Glutamatergic neuron (in vitro differentiated cells): ENCODE results near the gene TEX19. TPM values are rescaled to one million over a fixed set of nuclear protein-coding genes. Genes with fewer than 3 reads are reported as not detected.
A peak's percentile ranks its signal among the peaks of the same experiment; 100 is the strongest.

Experiments used
- DNase-seq: peaks from one replicate; pipeline ENCODE4 v3.0.0; 2022
- H3K27ac Mint-ChIP-seq: one replicate; pipeline ENCODE4 v1.8.0; 2020; ENCODE audit warnings: mild to moderate bottlenecking, mixed read lengths, inconsistent platforms; ENCODE audit not compliant: unreplicated experiment
- H3K27me3 Mint-ChIP-seq: one replicate; pipeline ENCODE4 v1.8.0; 2020; ENCODE audit warnings: mild to moderate bottlenecking, moderate library complexity, mixed read lengths, inconsistent platforms; ENCODE audit not compliant: unreplicated experiment
- H3K36me3 Mint-ChIP-seq: one replicate; pipeline ENCODE4 v1.8.0; 2020; ENCODE audit warnings: mild to moderate bottlenecking, mixed read lengths, inconsistent platforms; ENCODE audit not compliant: unreplicated experiment
- H3K4me1 Mint-ChIP-seq: one replicate; pipeline ENCODE4 v1.8.0; 2020; ENCODE audit warnings: mild to moderate bottlenecking, low read depth, mixed read lengths, inconsistent platforms; ENCODE audit not compliant: unreplicated experiment
- H3K4me3 Mint-ChIP-seq: one replicate; pipeline ENCODE4 v1.8.0; 2020; ENCODE audit warnings: mild to moderate bottlenecking, mixed read lengths, inconsistent platforms; ENCODE audit not compliant: unreplicated experiment
- H3K9me3 Mint-ChIP-seq: one replicate; pipeline ENCODE4 v1.8.0; 2020; ENCODE audit warnings: mild to moderate bottlenecking, moderate library complexity, mixed read lengths, inconsistent platforms; ENCODE audit not compliant: unreplicated experiment
- total RNA-seq: library from RNA; stranded (reverse); fragmentation: NEBNext Ultra II Directional; extraction: Animal tissue kit (Norgen Biotek cat#: 25700); gene quantifications from one replicate; pipeline ENCODE4 v1.2.1, GENCODE V29; 2021; ENCODE audit not compliant: unreplicated experiment
- TF ChIP-seq, protein P1 (sequence below): fragments of 200-600 bp; sonication (generic); IDR thresholded peaks from one replicate; pipeline ENCODE4 v1.5.0; 2021; ENCODE audit not compliant: partially characterized antibody, unreplicated experiment

TEX19 gene
- total RNA-seq, 1 donor from 2014 or later, result not detected

DNA sequence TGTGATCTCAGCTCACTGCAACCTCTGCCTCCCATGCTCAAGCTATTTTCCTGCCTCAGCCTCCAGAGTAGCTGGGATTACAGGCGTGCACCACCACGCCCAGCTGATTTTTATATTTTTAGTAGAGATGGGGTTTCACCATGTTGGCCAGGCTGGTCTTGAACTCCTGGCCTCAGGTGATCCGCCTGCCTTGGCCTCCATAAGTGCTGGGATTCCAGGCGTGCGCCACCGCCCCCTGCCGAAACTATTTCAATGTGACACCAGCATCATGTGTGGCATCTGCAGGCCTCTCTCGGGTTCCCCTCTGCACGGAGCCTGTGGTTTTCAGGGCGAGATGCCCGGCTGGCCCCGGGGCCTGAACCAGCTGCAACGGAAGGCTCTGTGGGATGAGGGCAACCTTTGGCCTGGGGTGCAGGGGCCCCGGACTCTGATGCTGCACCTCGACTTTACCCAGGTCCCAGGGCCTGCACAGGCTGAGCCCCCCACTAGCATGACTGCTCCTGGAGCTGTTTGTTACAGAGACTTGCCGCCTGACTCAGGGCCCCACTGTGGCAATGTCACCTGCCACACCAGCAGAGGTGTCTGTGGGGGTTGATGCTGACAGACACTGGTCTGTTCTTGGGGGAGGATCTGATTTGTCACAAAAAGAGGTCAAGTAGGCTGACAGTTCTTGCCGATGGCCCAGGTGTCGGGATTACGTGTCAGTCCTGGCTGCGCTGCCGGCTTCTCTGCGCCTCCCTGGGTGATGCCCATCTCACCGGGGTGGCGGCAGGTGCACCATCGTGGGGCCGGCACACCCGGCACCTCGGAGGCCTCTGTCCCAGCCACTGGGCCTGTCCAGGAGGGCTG lies 8.6 kb upstream of the TEX19 start:
- Mint-ChIP-seq H3K4me3 (no peak overlapping the region), H3K27ac (no peak overlapping the region), H3K9me3 (no peaks in the 10 kb centered on the region), H3K4me1 (no peaks in the 10 kb centered on the region), H3K27me3 (peaks cover 6% of the 10 kb centered on the region), H3K36me3 (no peaks in the 10 kb centered on the region)
- no peak for DNase-seq
- TF ChIP-seq, protein P1, sequence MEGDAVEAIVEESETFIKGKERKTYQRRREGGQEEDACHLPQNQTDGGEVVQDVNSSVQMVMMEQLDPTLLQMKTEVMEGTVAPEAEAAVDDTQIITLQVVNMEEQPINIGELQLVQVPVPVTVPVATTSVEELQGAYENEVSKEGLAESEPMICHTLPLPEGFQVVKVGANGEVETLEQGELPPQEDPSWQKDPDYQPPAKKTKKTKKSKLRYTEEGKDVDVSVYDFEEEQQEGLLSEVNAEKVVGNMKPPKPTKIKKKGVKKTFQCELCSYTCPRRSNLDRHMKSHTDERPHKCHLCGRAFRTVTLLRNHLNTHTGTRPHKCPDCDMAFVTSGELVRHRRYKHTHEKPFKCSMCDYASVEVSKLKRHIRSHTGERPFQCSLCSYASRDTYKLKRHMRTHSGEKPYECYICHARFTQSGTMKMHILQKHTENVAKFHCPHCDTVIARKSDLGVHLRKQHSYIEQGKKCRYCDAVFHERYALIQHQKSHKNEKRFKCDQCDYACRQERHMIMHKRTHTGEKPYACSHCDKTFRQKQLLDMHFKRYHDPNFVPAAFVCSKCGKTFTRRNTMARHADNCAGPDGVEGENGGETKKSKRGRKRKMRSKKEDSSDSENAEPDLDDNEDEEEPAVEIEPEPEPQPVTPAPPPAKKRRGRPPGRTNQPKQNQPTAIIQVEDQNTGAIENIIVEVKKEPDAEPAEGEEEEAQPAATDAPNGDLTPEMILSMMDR, result no peak

DNA sequence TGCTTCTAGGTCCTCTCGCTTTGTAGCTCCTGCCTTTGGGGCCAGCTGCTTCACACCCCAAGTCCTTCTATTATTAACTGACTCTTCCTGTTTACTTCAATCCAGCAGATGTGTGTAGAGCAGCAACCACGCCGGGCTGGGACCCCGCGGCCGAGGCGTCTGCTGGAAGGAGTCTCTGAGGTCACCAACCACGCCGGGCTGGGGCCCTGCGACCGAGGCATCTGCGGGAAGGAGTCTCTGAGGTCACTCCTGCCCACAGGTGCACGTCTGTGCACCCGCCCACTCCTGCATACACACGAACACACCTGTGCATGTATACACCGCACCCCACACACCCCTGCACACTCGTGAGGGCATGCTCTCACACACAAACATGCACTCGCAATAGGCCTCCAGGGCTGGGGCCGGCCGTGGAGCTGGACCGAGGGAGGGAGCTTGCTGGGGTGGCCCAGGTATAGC lies 7.8 kb upstream of the TEX19 start:
- no peak for DNase-seq
- H3K4me1 Mint-ChIP-seq, result no peaks in the 10 kb centered on the region
- H3K4me3 Mint-ChIP-seq, result no peak overlapping the region
- no peaks in the 10 kb centered on the region for H3K36me3 Mint-ChIP-seq
- no peak overlapping the region for H3K27ac Mint-ChIP-seq
- TF ChIP-seq, protein P1, result no peak
- H3K9me3 Mint-ChIP-seq, result no peaks in the 10 kb centered on the region
- H3K27me3 Mint-ChIP-seq, result peaks cover 8% of the 10 kb centered on the region

DNA sequence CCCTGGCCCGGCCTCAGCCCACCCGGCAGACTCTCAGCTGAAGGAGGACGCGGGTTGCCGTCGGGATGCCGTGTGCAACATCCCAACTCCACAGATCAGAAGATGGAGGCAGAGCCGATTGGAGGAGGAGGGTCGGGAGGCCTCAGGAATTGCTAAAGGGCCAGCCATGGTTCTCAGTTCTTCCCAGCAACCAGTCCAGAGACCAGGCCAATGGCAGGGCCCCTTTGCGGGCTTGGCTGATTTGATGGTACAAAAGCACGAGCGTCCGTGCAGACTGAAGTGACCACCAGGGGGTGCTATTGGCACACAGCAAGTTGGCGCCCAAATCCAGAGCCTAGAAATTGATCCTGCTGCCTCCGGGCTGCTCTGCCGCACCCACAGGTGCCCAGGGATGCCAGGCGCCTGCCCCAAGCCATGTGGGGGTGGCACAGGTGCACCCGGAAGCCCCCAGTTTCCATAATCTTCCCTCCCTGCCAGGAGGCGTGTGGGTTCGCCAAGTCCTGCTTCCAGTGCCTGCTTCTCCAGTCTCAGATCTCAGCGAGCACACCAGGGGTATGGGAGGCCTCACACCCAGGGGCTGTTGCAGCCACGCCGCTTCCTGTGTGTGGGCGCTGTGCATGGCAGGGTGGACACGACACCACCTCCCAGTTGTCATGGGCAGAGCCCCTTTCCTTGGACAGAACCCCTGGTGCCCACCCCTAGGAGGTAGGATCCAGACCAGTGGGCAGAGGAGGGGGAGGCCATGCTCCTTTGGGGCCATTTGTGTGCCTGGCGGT lies 7.1 kb upstream of the TEX19 start:
- TF ChIP-seq, protein P1, result peak; percentile 98
- H3K9me3 Mint-ChIP-seq, result no peaks in the 10 kb centered on the region

DNA sequence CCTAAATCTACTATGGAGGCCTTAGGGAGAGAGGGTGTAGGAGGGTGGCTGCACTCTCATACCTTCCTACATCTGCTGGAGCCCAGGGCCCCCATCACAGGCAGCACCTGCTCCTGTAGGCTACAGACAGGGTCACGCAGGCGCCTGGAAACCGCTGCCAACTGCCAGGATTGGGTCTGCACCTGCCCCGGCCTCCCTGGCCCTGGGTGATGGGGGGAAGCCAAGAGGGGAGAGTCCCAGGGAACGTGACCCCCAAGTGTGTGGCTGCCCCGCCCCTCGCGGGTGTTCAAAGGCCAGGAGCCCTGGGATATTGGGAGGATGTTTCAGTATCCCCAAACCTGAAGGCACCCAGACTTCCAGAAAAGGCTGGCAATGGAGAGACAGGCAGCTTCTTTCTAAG lies 5.6 kb upstream of the TEX19 start:
- no peak overlapping the region for H3K27ac Mint-ChIP-seq
- TF ChIP-seq, protein P1, result no peak
- DNase-seq, result no peak
- peaks cover 6% of the 10 kb centered on the region for H3K27me3 Mint-ChIP-seq
- peaks cover 2% of the 10 kb centered on the region for H3K4me1 Mint-ChIP-seq
- no peak overlapping the region for H3K4me3 Mint-ChIP-seq
- H3K36me3 Mint-ChIP-seq, result no peaks in the 10 kb centered on the region
- H3K9me3 Mint-ChIP-seq, result no peaks in the 10 kb centered on the region

More for the DNA sequence above, 7.1 kb upstream of the TEX19 start:
- Mint-ChIP-seq H3K27ac (no peak overlapping the region), H3K4me1 (no peaks in the 10 kb centered on the region), H3K36me3 (no peaks in the 10 kb centered on the region), H3K4me3 (no peak overlapping the region), H3K27me3 (peaks cover 6% of the 10 kb centered on the region)
- DNase-seq, result peak; percentile 90
